ENCODE measurements around the gene UBE2L3.
"Not testable (repeated sequence)": the region's sequence is repeated elsewhere in the genome, so short reads cannot be mapped to it uniquely, and the experiment has no call there.

DNA sequence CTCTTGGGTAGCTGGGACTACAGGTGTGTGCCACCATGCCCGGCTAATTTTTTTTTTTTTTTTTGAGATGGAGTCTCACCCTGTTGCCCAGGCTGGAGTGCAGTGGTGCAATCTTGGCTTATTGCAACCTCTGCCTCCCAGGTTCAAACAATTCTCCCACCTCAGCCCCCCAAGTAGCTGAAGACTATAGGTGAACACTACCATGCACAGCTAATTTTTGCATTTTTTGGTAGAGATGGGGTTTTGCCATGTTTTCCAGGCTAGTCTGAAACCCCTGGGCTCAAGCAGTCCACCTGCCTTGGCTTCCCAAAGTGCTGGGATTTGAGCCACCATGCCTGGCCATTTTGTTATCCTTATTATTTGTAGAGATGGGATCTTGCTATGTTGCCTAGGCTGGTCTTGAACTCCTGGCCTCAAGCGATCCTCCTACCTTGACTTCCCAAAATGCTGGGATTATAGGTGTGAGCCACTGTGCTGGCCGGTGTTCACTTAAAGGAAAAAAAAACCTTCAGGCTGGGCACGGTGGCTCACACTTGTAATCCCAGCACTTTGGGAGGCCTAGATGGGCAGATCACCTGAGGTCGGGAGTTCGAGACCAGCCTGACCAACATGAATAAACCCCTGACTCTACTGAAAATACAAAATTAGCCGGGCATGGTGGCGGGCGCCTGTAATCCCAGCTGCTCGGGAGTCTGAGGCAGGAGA is 13.6 kb downstream of the UBE2L3 start:
- TF ChIP-seq CTCF, POLR2AphosphoS5, POLR2A (IDR thresholded peaks at IDR 0.05): not testable (repeated sequence)

All from stomach (tissue), 4 donors.